Peyer's patch (tissue), 4 donors: ENCODE data around the gene GPC3. TPM values are rescaled to one million over a fixed set of nuclear protein-coding genes. Genes with fewer than 3 reads are reported as not detected.

Experiments
- DNase-seq, 3 donors: peaks; one replicate each; pipeline ENCODE4 v3.0.0-alpha.2; 2017 to 2019
- H3K27ac ChIP-seq, 4 donors: fragments of 200-600 bp; sonication (generic); one replicate each; pipeline ENCODE4 v1.5.1; 2016 to 2019
- H3K27me3 ChIP-seq, 2 donors: fragments of 200-600 bp; sonication (generic); one replicate each; pipeline ENCODE4 v1.5.1; 2019
- H3K36me3 ChIP-seq, 3 donors: fragments of 200-600 bp; sonication (generic); one replicate each; pipeline ENCODE4 v1.5.1; 2016 to 2019
- H3K4me1 ChIP-seq, 4 donors: fragments of 200-600 bp; sonication (generic); one replicate each; pipeline ENCODE4 v1.5.1; 2016 to 2019
- H3K4me3 ChIP-seq, 4 donors: fragments of 200-600 bp; sonication (generic); 1 replicate in 3 of 4; 2 replicates in 1 of 4; pipeline ENCODE4 v1.5.1; 2016 to 2019; ENCODE audit warnings: mild to moderate bottlenecking in 1 of 4
- H3K9me3 ChIP-seq, 4 donors: fragments of 200-600 bp; sonication (generic); one replicate each; pipeline ENCODE4 v1.5.1; 2016 to 2019; ENCODE audit warnings: mild to moderate bottlenecking in 1 of 4
- POLR2A ChIP-seq, 2 donors: fragments of 450-650 bp; IDR thresholded peaks; one replicate each; pipeline ENCODE4 v1.5.1; 2017; ENCODE audit warnings: antibody characterized with exemption in 2 of 2, mild to moderate bottlenecking in 2 of 2, moderate library complexity in 2 of 2
- total RNA-seq, 4 donors: library from RNA; depleted of rRNA; stranded (reverse); fragments of >200 nt; gene quantifications; one replicate each; pipeline ENCODE4 v1.1.0, GENCODE V29; 2016
- TF ChIP-seq, protein P1 (sequence below), 6 experiments: fragments of 450-650 bp in 4 of 6; fragments of 200-600 bp in 2 of 6; sonication (generic) in 1 of 6; IDR thresholded peaks; one replicate each; pipeline ENCODE4 v1.5.1; 2017 to 2019; ENCODE audit warnings: antibody characterized with exemption in 6 of 6, mild to moderate bottlenecking in 3 of 6, moderate library complexity in 1 of 6

GPC3 gene
- total RNA-seq, 4 donors from 2014 or later, result 1.1 to 7.2 (median 5.8) TPM

DNA sequence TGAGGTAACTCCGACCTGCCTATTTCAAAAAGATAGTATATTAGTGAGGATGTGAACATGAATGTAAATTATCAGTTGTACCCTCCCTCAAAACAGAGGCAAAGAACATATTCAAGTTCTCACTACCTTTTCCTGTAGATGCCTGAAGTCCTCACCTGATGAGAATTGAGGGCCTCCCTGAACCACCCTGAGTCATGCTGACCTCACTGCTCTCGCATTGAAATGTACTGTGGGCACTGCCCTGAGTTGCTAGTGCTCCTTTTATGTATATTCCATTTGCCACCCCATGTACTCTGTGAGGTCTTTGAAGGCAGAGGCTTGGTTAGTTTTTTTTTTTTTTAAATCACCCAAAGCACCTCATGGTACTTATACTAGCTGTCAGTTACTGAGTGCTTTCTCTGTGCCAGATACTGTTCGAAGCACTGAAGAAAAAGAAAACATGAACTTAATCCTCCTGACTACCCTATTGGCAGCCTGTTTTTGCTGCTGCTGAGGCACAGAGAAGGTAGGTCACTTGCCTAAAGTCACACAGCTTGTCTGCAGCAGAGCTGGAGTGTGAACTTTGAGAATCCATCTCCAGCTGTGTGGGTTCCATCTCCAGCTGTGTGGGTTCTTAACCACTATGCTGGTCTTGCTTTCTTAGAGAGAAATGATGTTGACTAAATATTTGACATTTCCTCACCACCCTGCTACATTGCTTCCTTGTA lies 317.0 kb downstream of the GPC3 start:
- no peak for TF ChIP-seq POLR2A (IDR thresholded peaks at IDR 0.05)
- TF ChIP-seq, protein P1, sequence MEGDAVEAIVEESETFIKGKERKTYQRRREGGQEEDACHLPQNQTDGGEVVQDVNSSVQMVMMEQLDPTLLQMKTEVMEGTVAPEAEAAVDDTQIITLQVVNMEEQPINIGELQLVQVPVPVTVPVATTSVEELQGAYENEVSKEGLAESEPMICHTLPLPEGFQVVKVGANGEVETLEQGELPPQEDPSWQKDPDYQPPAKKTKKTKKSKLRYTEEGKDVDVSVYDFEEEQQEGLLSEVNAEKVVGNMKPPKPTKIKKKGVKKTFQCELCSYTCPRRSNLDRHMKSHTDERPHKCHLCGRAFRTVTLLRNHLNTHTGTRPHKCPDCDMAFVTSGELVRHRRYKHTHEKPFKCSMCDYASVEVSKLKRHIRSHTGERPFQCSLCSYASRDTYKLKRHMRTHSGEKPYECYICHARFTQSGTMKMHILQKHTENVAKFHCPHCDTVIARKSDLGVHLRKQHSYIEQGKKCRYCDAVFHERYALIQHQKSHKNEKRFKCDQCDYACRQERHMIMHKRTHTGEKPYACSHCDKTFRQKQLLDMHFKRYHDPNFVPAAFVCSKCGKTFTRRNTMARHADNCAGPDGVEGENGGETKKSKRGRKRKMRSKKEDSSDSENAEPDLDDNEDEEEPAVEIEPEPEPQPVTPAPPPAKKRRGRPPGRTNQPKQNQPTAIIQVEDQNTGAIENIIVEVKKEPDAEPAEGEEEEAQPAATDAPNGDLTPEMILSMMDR (IDR thresholded peaks at IDR 0.05), result no peak
- Histone ChIP-seq H3K27me3 (no peaks in the 10 kb centered on the region), H3K9me3 (no peaks in the 10 kb centered on the region), H3K27ac (no peak overlapping the region), H3K4me3 (no peak overlapping the region), H3K4me1 (no peaks in the 10 kb centered on the region), H3K36me3 (no peaks in the 10 kb centered on the region)
- DNase-seq, result no peak

DNA sequence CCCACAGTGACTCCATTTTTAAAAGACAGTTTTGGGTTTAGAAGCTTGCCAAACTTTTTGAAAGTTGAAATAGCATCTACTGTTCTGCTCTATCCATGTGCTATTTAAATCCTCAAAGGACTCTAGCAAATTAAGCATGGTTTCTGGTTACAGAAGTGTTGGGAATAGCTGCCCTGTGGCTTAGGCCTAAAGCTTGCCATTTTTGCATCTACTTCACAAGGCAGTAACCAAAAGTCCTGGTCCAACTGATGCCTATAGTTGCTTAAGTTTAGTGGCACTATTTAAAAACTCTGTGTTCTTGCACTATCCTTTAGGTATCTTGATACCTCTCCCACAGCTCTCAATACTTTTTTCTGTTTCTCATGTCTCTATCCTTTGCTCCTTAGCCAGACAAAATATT lies 319.1 kb downstream of the GPC3 start:
- Histone ChIP-seq H3K27me3 (no peaks in the 10 kb centered on the region), H3K4me3 (no peak overlapping the region), H3K36me3 (no peaks in the 10 kb centered on the region), H3K27ac (no peak overlapping the region), H3K9me3 (no peaks in the 10 kb centered on the region), H3K4me1 (no peaks in the 10 kb centered on the region)
- no peak for TF ChIP-seq POLR2A (IDR thresholded peaks at IDR 0.05)
- TF ChIP-seq, protein P1 (IDR thresholded peaks at IDR 0.05), result no peak
- no peak for DNase-seq

DNA sequence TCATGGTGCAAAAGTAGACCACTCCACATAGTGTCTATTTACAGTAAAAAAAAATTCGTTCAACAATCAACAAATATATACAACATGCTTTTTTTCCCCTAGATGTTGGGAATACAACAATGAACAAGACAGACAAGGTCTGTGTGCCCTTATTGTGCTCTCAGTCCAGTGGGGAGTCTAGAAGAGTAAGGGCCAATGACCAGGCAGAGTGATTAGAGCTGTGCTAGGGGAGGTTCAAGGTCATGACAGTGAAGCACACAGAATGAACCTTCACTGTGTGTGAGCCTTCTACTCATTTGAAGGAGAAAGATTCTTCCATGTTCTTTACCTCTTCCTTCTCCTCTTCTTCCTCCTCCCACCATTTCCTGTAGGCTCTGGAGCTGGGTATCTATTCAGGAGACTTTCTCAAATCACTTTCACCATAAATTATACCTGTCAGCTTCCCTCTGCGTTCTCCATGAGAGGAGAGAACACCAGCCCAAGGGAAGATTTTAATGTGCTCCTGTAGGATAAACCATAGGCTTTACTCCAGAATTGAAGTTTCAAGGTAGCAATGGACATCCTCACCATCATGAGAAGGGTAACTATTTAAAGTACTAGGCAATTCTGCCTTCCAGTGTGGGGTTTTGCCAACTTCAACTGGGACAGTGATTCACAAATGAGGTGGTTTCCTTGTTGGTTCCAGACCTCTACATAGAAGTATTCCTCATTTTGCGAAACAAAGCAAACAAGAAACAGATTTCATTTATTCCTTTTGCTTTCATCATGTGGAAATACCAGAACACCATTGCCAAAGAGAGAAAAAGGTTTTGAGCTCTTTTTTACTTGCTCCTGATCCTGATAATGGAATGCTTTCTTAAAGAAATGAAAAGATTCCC lies 323.2 kb downstream of the GPC3 start:
- no peaks in the 10 kb centered on the region for H3K4me1 ChIP-seq

DNA sequence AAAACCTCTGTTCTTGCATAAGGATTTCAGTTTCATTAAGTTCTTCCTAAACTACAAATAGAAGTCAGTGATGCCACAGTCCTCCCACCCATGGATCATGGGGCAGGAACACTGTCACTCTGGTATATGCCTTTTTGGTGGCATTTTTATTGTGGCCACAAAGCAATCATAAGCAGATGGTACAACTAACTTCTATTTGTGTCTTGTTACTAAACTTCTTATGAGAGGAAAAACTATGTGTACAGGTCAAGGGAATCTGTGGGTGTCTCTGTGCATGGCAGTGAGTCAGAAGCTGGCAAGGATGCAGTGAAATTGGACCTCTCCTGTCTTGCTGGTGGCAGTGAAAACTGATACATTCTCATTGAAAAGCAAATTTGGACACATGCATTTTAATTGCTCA lies 325.1 kb downstream of the GPC3 start:
- TF ChIP-seq, protein P1 (IDR thresholded peaks at IDR 0.05), result no peak
- no peak for TF ChIP-seq POLR2A (IDR thresholded peaks at IDR 0.05)
- Histone ChIP-seq H3K4me3 (no peak overlapping the region), H3K36me3 (no peaks in the 10 kb centered on the region), H3K4me1 (no peaks in the 10 kb centered on the region), H3K27me3 (no peaks in the 10 kb centered on the region), H3K9me3 (no peaks in the 10 kb centered on the region), H3K27ac (no peak overlapping the region)
- no peak for DNase-seq

More for the DNA sequence above, 323.2 kb downstream of the GPC3 start:
- no peaks in the 10 kb centered on the region for H3K36me3 ChIP-seq
- no peak for TF ChIP-seq POLR2A (IDR thresholded peaks at IDR 0.05)
- TF ChIP-seq, protein P1 (IDR thresholded peaks at IDR 0.05), result no peak
- H3K4me3 ChIP-seq, result no peak overlapping the region
- H3K9me3 ChIP-seq, result no peaks in the 10 kb centered on the region
- H3K27ac ChIP-seq, result no peak overlapping the region
- no peak for DNase-seq
- no peaks in the 10 kb centered on the region for H3K27me3 ChIP-seq

DNA sequence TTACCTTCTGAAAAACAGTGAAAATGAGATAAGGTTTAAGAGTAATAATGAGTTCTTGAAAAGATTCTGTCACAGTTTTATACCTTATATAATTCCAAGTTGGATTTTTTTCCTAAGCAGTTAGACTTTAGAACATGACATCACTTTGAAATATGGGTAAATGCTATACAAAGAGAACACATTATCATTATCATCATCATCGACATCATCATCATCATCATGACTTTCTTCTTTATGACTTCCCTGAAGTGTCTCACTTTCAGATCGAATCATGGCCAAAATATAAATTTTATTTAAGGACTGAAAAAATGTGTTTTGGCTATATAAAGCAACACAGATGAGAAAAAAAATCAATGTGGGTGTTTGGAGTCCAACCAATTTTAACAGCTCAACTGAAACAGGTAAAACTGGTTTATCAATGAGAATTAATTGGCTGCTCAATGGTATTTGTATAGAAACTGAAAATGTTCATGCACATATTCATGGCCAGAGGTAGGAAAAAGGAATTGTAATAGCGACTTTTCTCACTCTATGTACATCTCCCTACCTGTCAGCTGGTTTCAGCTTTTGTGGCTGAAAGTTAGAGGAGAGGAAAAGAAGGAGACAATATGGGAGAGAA lies 327.0 kb downstream of the GPC3 start:
- H3K4me3 ChIP-seq, result no peak overlapping the region
- TF ChIP-seq, protein P1 (IDR thresholded peaks at IDR 0.05), result no peak
- no peak for TF ChIP-seq POLR2A (IDR thresholded peaks at IDR 0.05)
- H3K4me1 ChIP-seq, result no peaks in the 10 kb centered on the region
- no peaks in the 10 kb centered on the region for H3K9me3 ChIP-seq
- H3K36me3 ChIP-seq, result no peaks in the 10 kb centered on the region
- no peak overlapping the region for H3K27ac ChIP-seq
- no peaks in the 10 kb centered on the region for H3K27me3 ChIP-seq
- no peak for DNase-seq
